ENCODE measurements around the gene DHRS4. TPM values are rescaled to one million over a fixed set of nuclear protein-coding genes. Genes with fewer than 3 reads are reported as not detected.

The DHRS4 gene
- total and polyA plus RNA-seq, 2 of the 13 experiments (the other 11 are each of a cell fraction or from before 2014, with no cell fraction given), result 23.9 to 45.1 TPM

- TF ChIP-seq RNF219 (CRISPR knock-in tag; IDR thresholded peaks at IDR 0.05) (no peak), SAP130 (CRISPR knock-in tag; IDR thresholded peaks at IDR 0.05; ENCODE audit: low read depth) (no peak), GMEB1 (CRISPR knock-in tag; IDR thresholded peaks at IDR 0.05; ENCODE audit: borderline replicate concordance) (no peak), PHF8 (CRISPR knock-in tag; IDR thresholded peaks at IDR 0.05) (peak; percentile 26; the same call in 1 of the 2 replicates), NKX3-1 (CRISPR knock-in tag; IDR thresholded peaks at IDR 0.05) (no peak), ZNF251 (CRISPR knock-in tag; IDR thresholded peaks at IDR 0.05) (no peak), TEAD2 (CRISPR knock-in tag; IDR thresholded peaks at IDR 0.05) (no peak), ZNF143 (CRISPR knock-in tag; IDR thresholded peaks at IDR 0.05) (no peak), ZNF235 (CRISPR knock-in tag; IDR thresholded peaks at IDR 0.05; ENCODE audit: borderline replicate concordance) (no peak), ZNF776 (CRISPR knock-in tag; IDR thresholded peaks at IDR 0.05) (no peak), IRF1 (CRISPR knock-in tag; IDR thresholded peaks at IDR 0.05; ENCODE audit: low read depth) (no peak), ZNF552 (CRISPR knock-in tag; IDR thresholded peaks at IDR 0.05; ENCODE audit: borderline replicate concordance) (0 out of 2 replicates have a peak, but pooled peaks have one; percentile 28), ZFAT (CRISPR knock-in tag; conservative IDR thresholded peaks at IDR 0.05) (no peak), FOXO4 (CRISPR knock-in tag; conservative IDR thresholded peaks at IDR 0.05) (no peak), SP4 (CRISPR knock-in tag; IDR thresholded peaks at IDR 0.05) (no peak; the same call in 1 of the 2 replicates), ARNT (IDR thresholded peaks at IDR 0.05) (no peak), DRAP1 (CRISPR knock-in tag; IDR thresholded peaks at IDR 0.05) (no peak), EP300 (IDR thresholded peaks at IDR 0.05; ENCODE audit: low read depth in 2 of 2, low read length in 2 of 2) (peak in 1 of 2 experiments; percentile 81; a peak in 2 of 4 replicates), EP300 (CRISPR knock-in tag; IDR thresholded peaks at IDR 0.05; ENCODE audit: borderline replicate concordance) (peak; percentile 82), TBX2 (CRISPR knock-in tag; IDR thresholded peaks at IDR 0.05; ENCODE audit: borderline replicate concordance) (no peak), SMARCC2 (IDR thresholded peaks at IDR 0.05) (no peak), MXD3 (CRISPR knock-in tag; IDR thresholded peaks at IDR 0.05) (no peak), AKAP8 (CRISPR knock-in tag; IDR thresholded peaks at IDR 0.05) (no peak), SP5 (CRISPR knock-in tag; IDR thresholded peaks at IDR 0.05; ENCODE audit: borderline replicate concordance, low read depth) (no peak), ZNF292 (CRISPR knock-in tag; IDR thresholded peaks at IDR 0.05; ENCODE audit: borderline replicate concordance, low read depth) (no peak)
Measured at GRCh38 chr14:23939607-23940326, 13.8 kb upstream of the DHRS4 start (continued).
